H1 (cell line): Measurements from ENCODE around the gene PMFBP1. TPM values are rescaled to one million over a fixed set of nuclear protein-coding genes. Genes with fewer than 3 reads are reported as not detected.
"Not testable (repeated sequence)": the region's sequence is repeated elsewhere in the genome, so short reads cannot be mapped to it uniquely, and the experiment has no call there.

ENCODE experiments used
- CTCF ChIA-PET: fragments of 300-600 bp; sonication (Branson Sonifier 250); formaldehyde crosslinking; loops from one replicate; lab custom pipeline; 2021; ENCODE audit not compliant: partially characterized antibody; lab: Charles Lee
- POLR2A ChIA-PET: fragments of 300-600 bp; sonication (Branson Sonifier 250); formaldehyde crosslinking; loops from one replicate; lab custom pipeline; 2021; ENCODE audit warnings: inconsistent platforms; ENCODE audit not compliant: partially characterized antibody; lab: Charles Lee
- DNase-seq, 2 experiments: peaks; one replicate each; pipeline versions ENCODE4 v3.0.0 to v3.0.0-alpha.2; 2010 to 2022; ENCODE audit warnings: low spot score in 2 of 2, low read depth in 1 of 2, mixed read lengths in 1 of 2
- FAIRE-seq: peaks from 2 replicates; lab custom pipeline; 2011; peaks lifted over from hg19 to GRCh38; lab: Jason Lieb, UNC
- H2AFZ ChIP-seq: 2 replicates; pipeline ENCODE4 v1.8.1; 2012; ENCODE audit warnings: low read length, inconsistent platforms
- H2AK5ac ChIP-seq: 2 replicates; pipeline ENCODE4 v1.6.1; 2013; ENCODE audit warnings: low read depth, low read length
- H2BK120ac ChIP-seq: replicated peaks from 2 replicates; pipeline ENCODE3; 2013; ENCODE audit warnings: low read depth, low read length, inconsistent platforms
- H2BK12ac ChIP-seq: 2 replicates; pipeline ENCODE4 v1.6.1; 2013; ENCODE audit warnings: low read depth, low read length
- H2BK15ac ChIP-seq: 2 replicates; pipeline ENCODE4 v1.6.1; 2013; ENCODE audit warnings: low read length
- H2BK20ac ChIP-seq: 2 replicates; pipeline ENCODE4 v1.6.1; 2013; ENCODE audit warnings: low read length
- H2BK5ac ChIP-seq: 2 replicates; pipeline ENCODE4 v1.6.1; 2013; ENCODE audit warnings: low read depth, low read length
- H3K14ac ChIP-seq: 2 replicates; pipeline ENCODE4 v1.6.1; 2013; ENCODE audit warnings: inconsistent platforms; ENCODE audit not compliant: insufficient read length
- H3K18ac ChIP-seq: 2 replicates; pipeline ENCODE4 v1.6.1; 2013; ENCODE audit warnings: low read length; ENCODE audit errors: extremely low read depth
- H3K23ac ChIP-seq: 2 replicates; pipeline ENCODE4 v1.6.1; 2013; ENCODE audit warnings: inconsistent platforms; ENCODE audit not compliant: insufficient read length
- H3K23me2 ChIP-seq: 2 replicates; pipeline ENCODE4 v1.6.1; 2013; ENCODE audit warnings: low read depth, low read length
- H3K27ac ChIP-seq: 2 replicates; pipeline ENCODE4 v1.6.1; 2011; ENCODE audit warnings: low read depth, low read length, inconsistent platforms
- H3K27me3 ChIP-seq, 4 experiments: replicated peaks in 1 of 4; 1 replicate in 1 of 4; 2 replicates in 3 of 4; pipeline versions ENCODE4 v1.6.1 to v1.8.1; 2011 to 2013; ENCODE audit warnings: low read length in 3 of 4, mild to moderate bottlenecking in 3 of 4, inconsistent platforms in 2 of 4, mixed read lengths in 2 of 4, moderate library complexity in 1 of 4; ENCODE audit not compliant: control insufficient read depth in 3 of 4, insufficient read depth in 3 of 4; ENCODE audit errors: extremely low read depth in 1 of 4
- H3K36me3 ChIP-seq, 4 experiments: 2 replicates each; pipeline versions ENCODE4 v1.6.1 to v1.8.1; 2011 to 2013; ENCODE audit warnings: mild to moderate bottlenecking in 4 of 4, low read length in 3 of 4, moderate library complexity in 2 of 4, control low read depth in 1 of 4, inconsistent platforms in 1 of 4; ENCODE audit not compliant: insufficient read depth in 4 of 4, control insufficient read depth in 2 of 4
- H3K4ac ChIP-seq: replicated peaks from 2 replicates; pipeline ENCODE3; 2013; ENCODE audit warnings: low read length, low read depth, mixed read lengths, inconsistent platforms; ENCODE audit not compliant: insufficient read length
- H3K4me1 ChIP-seq, 4 experiments: replicated peaks in 1 of 4; 1 replicate in 1 of 4; 2 replicates in 3 of 4; pipeline versions ENCODE4 v1.6.1 to v1.8.1; 2011 to 2013; ENCODE audit warnings: low read length in 3 of 4, inconsistent platforms in 2 of 4, mixed read lengths in 1 of 4; ENCODE audit not compliant: insufficient read depth in 4 of 4, control insufficient read depth in 3 of 4
- H3K4me2 ChIP-seq, 2 experiments: 2 replicates each; pipeline versions ENCODE4 v1.6.1 to v1.8.1; 2011 to 2013; ENCODE audit warnings: low read depth in 2 of 2, low read length in 2 of 2, control low read depth in 1 of 2, inconsistent platforms in 1 of 2, mild to moderate bottlenecking in 1 of 2; ENCODE audit not compliant: insufficient read depth in 1 of 2
- H3K4me3 ChIP-seq, 4 experiments: fragments of 200-600, 300-600 bp in 1 of 4; sonication (generic), shearing (Covaris generic), sonication (Bioruptor Twin) in 1 of 4; 2 replicates each; pipeline versions ENCODE4 v1.5.1 to v1.8.1; 2011 to 2016; ENCODE audit warnings: low read length in 4 of 4, low read depth in 3 of 4, control low read depth in 2 of 4, inconsistent platforms in 2 of 4, mild to moderate bottlenecking in 2 of 4, mixed read lengths in 1 of 4, moderate library complexity in 1 of 4; ENCODE audit not compliant: insufficient read depth in 2 of 4; ENCODE audit errors: extremely low read depth in 1 of 4
- H3K56ac ChIP-seq: replicated peaks from 2 replicates; pipeline ENCODE3; 2013; ENCODE audit warnings: low read depth, mild to moderate bottlenecking, mixed read lengths, low read length, inconsistent platforms; ENCODE audit not compliant: insufficient read length
- H3K79me1 ChIP-seq: 2 replicates; pipeline ENCODE4 v1.6.1; 2013; ENCODE audit warnings: low read depth, low read length, control low read depth
- H3K79me2 ChIP-seq, 2 experiments: 2 replicates each; pipeline versions ENCODE4 v1.6.1 to v1.8.1; 2012 to 2013; ENCODE audit warnings: low read length in 2 of 2, mild to moderate bottlenecking in 2 of 2, inconsistent platforms in 1 of 2; ENCODE audit not compliant: insufficient read depth in 2 of 2, control insufficient read depth in 1 of 2
- H3K9ac ChIP-seq, 4 experiments: replicated peaks in 1 of 4; 1 replicate in 1 of 4; 2 replicates in 3 of 4; pipeline versions ENCODE4 v1.6.1 to v1.8.1; 2011 to 2013; ENCODE audit warnings: low read depth in 3 of 4, low read length in 3 of 4, control low read depth in 2 of 4, mild to moderate bottlenecking in 2 of 4, moderate library complexity in 2 of 4, inconsistent platforms in 1 of 4; ENCODE audit errors: extremely low read depth in 1 of 4
- H3K9me3 ChIP-seq, 2 experiments: 2 replicates each; pipeline versions ENCODE4 v1.6.1 to v1.8.1; 2012 to 2013; ENCODE audit warnings: mild to moderate bottlenecking in 2 of 2, moderate library complexity in 2 of 2, control low read depth in 1 of 2, inconsistent platforms in 1 of 2, low read depth in 1 of 2, low read length in 1 of 2, mixed read lengths in 1 of 2; ENCODE audit not compliant: insufficient read depth in 2 of 2
- H4K20me1 ChIP-seq, 2 experiments: replicated peaks in 1 of 2; 2 replicates each; pipeline versions ENCODE3 to v1.8.1; 2011 to 2013; ENCODE audit warnings: inconsistent platforms in 2 of 2, low read length in 2 of 2, mild to moderate bottlenecking in 1 of 2; ENCODE audit not compliant: insufficient read depth in 2 of 2, control insufficient read depth in 1 of 2
- H4K5ac ChIP-seq: 2 replicates; pipeline ENCODE4 v1.6.1; 2013; ENCODE audit warnings: low read length, low read depth, mixed read lengths, inconsistent platforms; ENCODE audit not compliant: insufficient read length
- H4K8ac ChIP-seq: 2 replicates; pipeline ENCODE4 v1.8.0; 2013; ENCODE audit warnings: mild to moderate bottlenecking, moderate library complexity, low read length, inconsistent platforms; ENCODE audit not compliant: insufficient read depth; ENCODE audit errors: extremely low read depth
- H4K91ac ChIP-seq: replicated peaks from 2 replicates; pipeline ENCODE3; 2013; ENCODE audit warnings: low read length, mixed read lengths, inconsistent platforms; ENCODE audit not compliant: insufficient read length
- WGBS, 2 experiments: shearing (Covaris generic) in 1 of 2; methylation state at CpG; one replicate each; pipeline versions ENCODE4 v1.1.6 to v1.1.7; 2013 to 2015; ENCODE audit warnings: low lambda C conversion rate in 2 of 2, mixed read lengths in 2 of 2, inconsistent platforms in 1 of 2, low coverage in 1 of 2, missing lambda C conversion rate in 1 of 2; ENCODE audit not compliant: insufficient replicate concordance in 2 of 2, insufficient coverage in 1 of 2, insufficient read length in 1 of 2; ENCODE audit errors: extremely low coverage in 1 of 2, missing lambda C conversion rate in 1 of 2; 5-methylcytosine and 5-hydroxymethylcytosine counted together
- polyA plus RNA-seq, 7 experiments: library from polyadenylated mRNA; depleted of rRNA in 3 of 7; stranded (reverse) in 5 of 7; unstranded in 2 of 7; fragments of >200 nt in 5 of 7; fragments of 200-250 nt in 2 of 7; gene quantifications; 1 replicate in 5 of 7; 2 replicates in 1 of 7; 4 replicates in 1 of 7; pipeline versions ENCODE4 v1.2.1 to v1.2.3, GENCODE V29; 2011 to 2013; ENCODE audit warnings: missing spikeins in 2 of 7, mixed read lengths in 2 of 7
- total RNA-seq: library from RNA; stranded (reverse); fragmentation: NEBNext Ultra II Directional; extraction: Animal tissue kit (Norgen Biotek cat#: 25700); gene quantifications from 2 replicates; pipeline ENCODE4 v1.2.1, GENCODE V29; 2021

Gene PMFBP1
- total and polyA plus RNA-seq, 2 of the 8 experiments (the other 6 are each of a cell fraction or from before 2014, with no cell fraction given), result 0.32 to 1.6 TPM

- not testable (repeated sequence) for H3K4me2 ChIP-seq, H2BK120ac ChIP-seq, H3K9me3 ChIP-seq, H3K27ac ChIP-seq, H3K9ac ChIP-seq, H3K14ac ChIP-seq, H3K23ac ChIP-seq, H2BK15ac ChIP-seq, H4K8ac ChIP-seq, H4K20me1 ChIP-seq, H3K79me1 ChIP-seq, H3K36me3 ChIP-seq, H2AK5ac ChIP-seq, H2BK20ac ChIP-seq, H2BK5ac ChIP-seq, DNase-seq, H2BK12ac ChIP-seq, H3K56ac ChIP-seq, H3K79me2 ChIP-seq, H4K5ac ChIP-seq, H4K91ac ChIP-seq, H3K18ac ChIP-seq, FAIRE-seq, H2AFZ ChIP-seq, H3K4me3 ChIP-seq, H3K23me2 ChIP-seq, H3K27me3 ChIP-seq, H3K4ac ChIP-seq
- ChIA-PET CTCF (interaction anchor here (1.7 to 3.6 kb wide), 2 partner anchors 10 to 11 kb away, joined by 6 to 19 read pairs; no protein-coding TSS in a partner anchor), POLR2A (interaction anchor here (0.6 to 4.3 kb wide), 2 partner anchors 11 to 16 kb away, joined by 4 to 21 read pairs; partner anchors contain the start of genes DHX38 and TXNL4B)
- 96% methylated on average over 2 of the region's 5 CpGs; no CpG with 5 or more reads in 1 of the 2 experiments for WGBS, 2 experiments
- peaks cover 0 to 14% (median 2%) of the 10 kb centered on the region in 4 experiments; a peak in 3 of 7 replicates for H3K4me1 ChIP-seq
Observed at GRCh38 chr16:72076991-72077706, 94.8 kb downstream of the PMFBP1 start.
